ENCODE measurements around the gene FARP1.
"Not testable (repeated sequence)": the region's sequence is repeated elsewhere in the genome, so short reads cannot be mapped to it uniquely, and the experiment has no call there.

FARP1 gene

DNA sequence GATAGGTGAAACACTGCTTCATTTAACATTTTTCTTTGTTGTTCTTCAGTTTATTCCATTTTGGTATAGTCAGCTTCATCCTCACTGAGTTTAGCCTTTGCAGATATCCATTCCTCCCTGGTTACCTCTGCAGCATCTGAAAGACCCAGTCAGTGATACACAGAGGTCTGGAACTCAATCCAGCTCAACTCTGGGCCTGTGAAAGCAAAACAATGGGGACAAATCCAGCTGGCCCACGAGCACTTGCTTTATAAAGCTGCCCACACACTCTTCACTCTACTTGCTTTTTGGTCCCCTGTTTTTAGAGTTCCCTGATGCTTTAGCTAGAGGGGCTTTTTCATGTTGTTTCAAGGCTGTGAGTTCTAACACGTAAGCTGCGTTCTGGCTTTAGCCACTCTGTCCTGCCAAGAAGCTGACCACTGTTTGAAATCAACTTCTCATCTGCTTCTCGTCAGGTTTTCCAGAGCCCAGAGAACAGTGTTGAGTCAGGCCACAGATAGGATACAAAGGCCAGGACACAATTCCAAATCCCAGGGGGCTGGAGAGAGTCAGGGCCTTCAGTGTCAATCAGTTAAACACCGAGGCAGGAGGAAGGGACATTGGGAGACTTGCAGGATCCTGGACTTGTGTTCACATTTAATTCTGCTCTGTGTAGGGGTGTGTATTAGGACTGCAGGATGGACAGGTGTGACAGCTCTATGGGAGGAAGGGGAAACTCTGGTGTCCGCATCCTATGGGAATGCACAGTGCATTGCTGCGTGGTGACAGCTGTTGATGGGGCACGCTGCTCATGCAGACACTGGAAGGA is 117.7 kb downstream of the FARP1 start:
- DNase-seq (ENCODE audit: low spot score): no peak

DNA sequence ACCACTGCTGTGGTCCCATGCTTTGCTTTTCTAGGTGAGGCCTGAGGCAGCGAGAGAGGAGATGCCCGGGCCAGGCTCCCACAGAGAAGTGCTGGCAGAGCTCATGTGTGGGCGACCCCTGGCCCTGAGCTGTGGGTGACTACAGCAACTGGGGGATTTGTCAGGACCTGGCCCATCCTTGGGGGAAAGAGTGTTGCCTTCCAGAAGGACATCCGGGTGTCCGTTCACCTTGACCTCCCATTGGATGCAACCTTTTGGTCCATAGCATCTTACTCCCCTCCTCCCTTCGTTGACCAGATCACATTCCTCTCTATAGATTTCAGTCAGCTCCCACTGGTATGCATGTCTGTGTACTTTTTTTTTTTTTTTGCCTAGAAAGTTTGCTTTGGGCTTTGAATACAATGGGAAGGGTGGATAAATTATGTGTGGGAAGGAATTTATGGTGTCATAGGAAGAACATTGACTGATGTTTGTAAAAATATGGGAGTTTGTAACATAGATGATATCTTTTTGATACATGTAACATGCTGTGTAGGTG is 118.3 kb downstream of the FARP1 start:
- DNase-seq (ENCODE audit: low spot score): no peak

DNA sequence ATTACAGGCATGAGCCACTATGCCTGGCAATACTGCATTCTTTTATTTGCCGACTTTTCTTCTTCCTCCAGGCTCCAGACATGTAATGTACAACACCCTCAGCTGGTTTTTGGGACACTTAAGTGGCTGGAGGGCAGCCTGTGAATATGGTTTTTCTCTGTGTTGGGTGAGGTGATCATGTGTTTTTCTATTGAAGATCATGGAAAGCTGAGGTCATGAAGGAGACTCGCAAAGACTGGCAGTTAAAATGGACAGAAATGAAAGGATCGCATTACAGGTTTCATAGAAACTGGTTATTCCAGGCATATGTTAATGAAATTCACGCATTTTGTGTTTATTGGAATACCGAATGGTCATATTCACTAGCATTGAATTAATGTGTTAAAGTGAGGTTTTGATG is 119.4 kb downstream of the FARP1 start:
- no peak for DNase-seq (ENCODE audit: low spot score)

DNA sequence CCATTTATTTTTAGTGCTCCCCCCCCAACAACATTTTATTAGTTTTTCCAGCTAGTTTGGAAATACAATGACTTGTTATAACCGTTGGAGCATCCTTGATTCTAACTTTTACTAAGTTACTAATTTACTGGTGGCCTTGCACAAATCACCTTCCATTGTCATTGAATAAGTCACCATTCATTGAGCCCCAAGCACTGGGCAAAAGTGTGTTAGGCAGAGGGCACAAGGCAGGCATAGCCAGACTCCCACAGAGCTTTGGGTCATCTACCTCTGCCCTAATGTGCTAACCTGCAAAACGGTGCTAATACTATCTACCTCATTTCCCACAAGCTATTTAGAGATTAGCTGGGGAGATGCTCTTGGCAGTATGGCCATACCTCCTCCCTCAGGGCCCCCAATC is 120.9 kb downstream of the FARP1 start:
- DNase-seq (ENCODE audit: low spot score): no peak

DNA sequence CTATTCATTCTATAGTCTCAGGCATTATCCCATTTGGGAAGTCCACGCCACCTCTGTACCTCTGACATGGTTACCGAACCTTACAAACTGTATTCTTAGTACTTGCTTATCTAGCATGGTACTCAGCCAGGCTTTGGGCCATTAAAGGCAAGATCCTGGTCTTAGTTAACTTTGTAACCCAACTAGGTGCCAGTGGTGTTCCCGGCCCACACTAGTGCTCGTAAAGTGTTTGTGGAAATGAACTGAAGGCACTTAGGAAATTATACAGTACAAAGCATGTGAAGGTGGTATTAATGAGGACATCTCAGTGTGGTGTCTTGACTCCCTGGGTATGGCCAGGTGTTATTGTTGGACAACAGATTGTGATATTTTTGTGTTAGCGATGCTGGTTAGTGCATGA is 122.0 kb downstream of the FARP1 start:
- no peak for DNase-seq (ENCODE audit: low spot score)

DNA sequence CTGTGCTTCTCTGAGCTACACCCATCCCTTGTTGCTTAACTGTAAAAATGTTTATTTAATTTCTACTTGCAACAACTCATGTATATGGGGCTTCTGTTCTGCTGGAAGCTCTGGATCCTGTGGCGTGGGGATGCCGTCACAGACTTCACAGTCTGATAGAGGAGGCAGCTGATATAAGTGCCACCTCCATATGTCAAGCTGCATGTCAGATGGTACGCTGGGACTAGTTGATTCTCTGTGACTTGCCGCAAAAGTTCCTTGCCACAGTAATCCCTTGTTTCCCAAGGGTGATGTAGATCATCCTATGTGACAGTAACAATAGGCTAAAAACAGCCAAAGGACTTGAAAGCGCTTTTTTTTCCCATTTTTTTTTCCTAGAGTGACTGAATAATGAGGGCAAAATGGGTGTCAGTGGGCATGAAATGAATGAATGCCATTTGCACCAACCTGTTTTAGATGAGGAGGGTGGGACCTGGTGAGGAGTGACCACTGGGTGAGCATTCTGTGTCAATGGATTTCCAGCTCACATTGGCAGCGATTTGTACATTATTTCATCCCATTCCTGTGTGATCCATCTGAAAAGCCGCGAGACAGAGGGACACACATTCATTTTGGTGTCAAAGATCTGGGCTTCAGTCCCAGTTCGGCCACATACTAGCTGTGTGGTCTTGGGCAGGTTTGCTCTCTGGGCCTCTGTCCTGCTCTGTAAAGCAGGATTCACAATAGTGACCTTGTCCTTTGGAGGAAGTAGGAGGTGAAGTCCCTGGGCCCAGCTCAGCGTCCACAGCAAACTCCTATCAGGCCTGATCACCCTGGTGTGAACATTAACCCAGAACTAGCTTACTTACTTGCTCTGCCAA is 123.0 kb downstream of the FARP1 start:
- no peak for DNase-seq (ENCODE audit: low spot score)

DNA sequence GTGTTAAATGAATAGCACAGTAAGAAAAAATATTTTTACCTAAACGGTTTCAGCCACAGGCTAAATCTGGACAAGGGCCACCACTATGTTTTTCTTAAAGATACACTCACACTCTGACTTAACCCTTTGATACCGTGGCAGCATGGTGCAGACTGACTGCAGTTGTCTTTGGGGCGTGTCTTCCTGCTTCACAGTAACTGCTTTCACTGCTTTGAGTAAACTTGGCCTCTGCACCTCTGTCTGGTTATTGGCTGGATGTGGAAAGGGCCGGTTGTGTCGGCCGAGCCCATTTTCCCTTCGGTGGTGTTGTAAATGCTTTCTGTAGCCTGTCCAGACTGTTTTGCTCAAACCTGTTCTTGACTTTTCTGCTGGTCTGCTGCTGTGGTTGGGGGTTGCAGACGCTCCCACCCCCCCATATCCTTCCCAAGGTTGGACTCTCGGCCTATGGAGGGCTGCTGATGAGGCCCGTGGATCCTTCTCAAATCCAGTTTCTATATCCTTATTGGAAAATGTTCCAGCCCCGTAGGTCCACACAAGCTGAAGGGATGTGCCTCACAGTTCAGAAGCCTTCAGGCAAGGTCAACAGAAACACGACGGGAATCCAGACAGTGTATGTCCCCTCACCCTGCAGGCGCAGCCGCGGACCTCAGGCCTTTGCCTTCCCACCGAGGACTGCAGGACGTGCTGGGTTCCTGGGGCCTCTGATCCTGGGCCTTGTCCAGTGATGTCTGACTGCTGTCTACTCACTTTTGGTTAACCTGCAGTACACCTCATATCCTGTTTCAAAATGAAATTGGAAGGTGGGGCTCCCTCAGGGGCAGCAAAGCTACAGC is 124.4 kb downstream of the FARP1 start:
- DNase-seq (ENCODE audit: low spot score): no peak

DNA sequence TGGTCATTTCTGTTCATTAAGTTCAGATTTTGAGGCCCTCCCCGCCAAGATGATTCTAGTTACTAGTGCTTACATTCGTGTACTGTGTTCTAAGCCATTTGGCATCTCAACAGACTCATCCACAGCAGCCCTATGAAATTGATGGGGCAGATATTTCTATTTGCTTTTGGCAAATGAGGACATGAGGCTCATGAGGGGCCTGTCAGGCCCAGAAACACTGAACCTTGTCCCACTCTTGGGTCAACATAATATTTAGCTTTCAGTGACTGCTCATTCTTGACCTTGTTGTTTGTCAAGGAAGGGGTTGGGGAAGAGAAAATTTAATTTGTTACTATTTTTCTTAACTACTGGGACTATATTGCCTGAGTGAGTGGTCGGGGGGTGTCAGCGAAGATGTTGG is 126.5 kb downstream of the FARP1 start:
- DNase-seq (ENCODE audit: low spot score): no peak

DNA sequence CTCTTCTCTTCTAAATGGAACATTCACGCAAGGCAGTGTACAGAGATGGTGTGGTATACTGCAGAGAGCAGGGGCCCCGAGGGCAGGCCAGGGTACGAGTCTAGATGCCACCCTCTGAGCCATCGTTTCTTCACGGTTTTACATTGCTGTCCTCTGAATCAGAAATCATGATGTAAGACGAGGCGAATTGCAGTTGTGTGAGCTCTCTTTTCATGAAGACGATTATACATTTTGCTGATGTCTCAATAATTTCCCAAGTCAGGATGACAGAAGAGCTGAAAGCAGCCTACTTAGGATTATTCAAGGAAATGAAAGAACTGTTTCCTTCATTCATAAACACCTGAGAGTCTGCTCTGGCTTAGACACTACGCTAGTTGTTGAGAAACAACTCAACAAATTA is 127.9 kb downstream of the FARP1 start:
- no peak for DNase-seq (ENCODE audit: low spot score)

DNA sequence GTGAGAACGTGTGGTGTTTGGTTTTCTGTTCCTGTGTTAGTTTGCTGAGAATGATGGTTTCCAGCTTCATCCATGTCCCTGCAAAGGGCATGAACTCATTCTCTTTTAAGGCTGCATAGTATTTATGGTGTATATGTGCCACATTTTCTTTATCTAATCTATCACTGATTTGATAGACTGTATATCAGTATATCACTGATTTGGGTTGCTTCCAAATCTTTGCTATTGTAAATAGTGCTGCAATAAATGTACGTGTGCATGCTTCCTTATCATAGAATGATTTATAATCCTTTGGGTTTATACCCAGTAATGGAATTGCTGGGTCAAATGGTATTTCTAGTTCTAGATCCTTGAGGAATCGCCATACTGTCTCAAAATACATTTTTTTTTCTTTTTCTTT is 128.8 kb downstream of the FARP1 start:
- DNase-seq (ENCODE audit: low spot score): not testable (repeated sequence)

DNA sequence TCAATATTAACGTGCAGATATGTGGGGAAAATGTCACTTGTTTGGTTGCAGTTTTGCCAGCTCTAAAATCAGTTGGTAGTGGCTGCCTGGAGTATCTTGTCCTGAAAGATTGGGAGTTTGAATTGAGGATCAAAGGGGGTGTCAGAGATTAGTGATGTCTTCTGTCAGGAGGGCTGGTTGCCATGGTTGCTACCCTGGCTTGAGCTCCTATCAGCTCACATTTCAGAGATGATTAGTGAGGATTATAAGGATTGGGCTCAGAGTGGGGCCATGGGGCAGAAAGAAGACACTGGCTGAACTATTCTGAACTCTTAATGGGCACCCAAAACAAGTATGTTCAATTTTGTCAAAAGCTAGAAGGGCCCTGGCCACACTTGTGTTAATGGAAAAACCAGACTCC is 129.7 kb downstream of the FARP1 start:
- no peak for DNase-seq (ENCODE audit: low spot score)

DNA sequence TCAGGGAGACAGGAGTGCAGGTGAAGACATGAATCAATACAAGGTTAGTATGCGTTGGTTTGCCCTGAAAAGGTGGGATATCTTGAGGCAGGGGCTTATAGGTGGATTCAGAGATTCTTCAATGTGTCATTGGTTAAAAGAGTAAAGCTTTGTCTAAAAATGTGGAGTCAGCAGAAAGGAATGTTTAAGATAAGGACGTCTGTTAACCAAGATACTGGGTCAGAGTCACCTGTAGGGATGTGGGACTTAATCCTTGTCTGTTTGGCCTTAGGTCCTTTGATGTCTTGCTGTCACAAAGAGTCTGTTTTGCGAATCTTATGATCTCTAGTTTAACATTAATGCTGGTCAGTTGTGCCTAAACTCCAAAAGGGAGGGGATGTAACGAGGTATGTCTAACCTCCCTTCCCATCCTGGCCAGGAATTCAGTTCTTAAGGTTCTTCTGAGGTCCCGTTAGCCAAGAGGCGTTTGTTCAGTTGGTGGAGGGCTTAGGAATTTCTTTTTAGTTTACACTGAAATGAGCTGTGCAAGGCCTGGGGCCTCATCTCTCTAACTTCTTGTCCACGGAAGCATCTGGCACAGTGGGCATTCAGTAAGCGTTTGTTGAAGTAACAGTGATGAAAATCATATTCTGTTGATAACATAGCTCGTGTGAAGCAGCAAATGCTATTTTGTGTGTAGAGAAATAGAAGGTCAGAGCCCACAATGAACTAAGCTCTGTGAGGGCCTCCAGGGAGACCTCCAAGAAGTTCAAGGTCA is 130.4 kb downstream of the FARP1 start:
- no peak for DNase-seq (ENCODE audit: low spot score)

DNA sequence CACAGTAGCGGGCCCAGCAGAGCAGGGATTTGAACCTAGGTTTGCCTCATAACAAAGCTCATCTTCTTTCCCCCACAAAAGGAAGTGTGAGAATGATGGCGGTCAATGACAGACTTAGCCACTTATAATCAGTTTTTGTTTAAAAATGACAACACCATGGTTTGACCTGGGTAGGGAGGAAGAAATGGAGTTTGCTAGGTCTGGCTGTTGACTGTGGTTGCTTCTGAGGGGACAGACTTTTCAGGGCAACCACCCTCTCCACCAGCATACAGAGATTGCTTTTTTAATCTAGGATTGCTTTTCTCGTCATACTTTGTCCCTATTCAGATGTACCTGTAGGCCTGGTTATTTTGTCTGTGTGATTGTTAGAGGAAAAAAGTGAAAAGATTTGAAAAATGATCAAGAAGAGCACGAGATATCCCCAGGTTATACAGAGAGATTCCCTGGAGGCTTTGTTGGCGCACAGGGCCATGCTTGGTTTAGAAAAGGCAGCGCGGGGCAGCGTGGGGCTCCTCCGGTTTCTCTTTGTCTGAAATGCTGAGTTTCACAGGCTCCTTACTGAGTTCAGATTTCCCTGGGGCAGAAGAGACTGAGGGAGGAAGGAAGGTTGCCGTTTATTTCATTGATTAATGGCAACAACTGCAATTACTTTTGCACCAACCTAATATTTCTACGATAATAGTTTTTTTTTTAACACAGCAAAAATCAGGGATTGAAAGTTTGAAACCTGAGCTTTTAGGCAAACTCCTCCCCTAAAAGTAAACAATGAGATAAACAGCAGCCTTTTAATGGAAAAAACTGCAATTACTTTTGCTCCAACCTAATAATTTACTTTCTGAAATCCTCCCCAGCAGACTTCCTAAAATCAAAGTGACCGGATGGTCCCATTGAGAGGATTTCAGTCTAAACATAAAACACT is 131.2 kb downstream of the FARP1 start:
- DNase-seq (ENCODE audit: low spot score): no peak

DNA sequence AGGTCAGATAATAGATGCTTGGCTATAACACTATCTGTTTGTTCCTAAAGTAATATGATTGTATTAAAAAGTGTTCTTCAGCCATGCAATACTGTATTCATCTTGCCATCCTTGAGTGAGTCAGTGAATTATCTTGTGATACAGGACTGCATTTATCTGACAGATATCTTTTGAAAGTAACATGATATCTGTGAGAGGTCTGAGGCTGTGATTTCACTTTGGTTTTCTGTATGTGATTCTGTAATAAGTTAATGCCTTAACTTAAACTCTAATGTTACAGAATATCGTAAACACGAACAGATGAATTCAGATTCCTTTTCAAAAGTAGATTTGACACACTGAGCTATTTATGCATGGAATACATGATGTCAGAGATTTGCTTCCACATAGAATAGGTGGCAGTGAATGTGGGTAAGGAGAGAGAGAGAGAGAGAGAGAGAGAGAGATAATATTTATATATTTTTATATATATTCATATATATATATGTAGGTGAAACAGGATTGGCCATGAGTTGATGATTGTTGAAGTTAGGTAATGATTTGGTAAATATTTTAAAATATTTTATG is 132.1 kb downstream of the FARP1 start:
- no peak for DNase-seq (ENCODE audit: low spot score)

DNA sequence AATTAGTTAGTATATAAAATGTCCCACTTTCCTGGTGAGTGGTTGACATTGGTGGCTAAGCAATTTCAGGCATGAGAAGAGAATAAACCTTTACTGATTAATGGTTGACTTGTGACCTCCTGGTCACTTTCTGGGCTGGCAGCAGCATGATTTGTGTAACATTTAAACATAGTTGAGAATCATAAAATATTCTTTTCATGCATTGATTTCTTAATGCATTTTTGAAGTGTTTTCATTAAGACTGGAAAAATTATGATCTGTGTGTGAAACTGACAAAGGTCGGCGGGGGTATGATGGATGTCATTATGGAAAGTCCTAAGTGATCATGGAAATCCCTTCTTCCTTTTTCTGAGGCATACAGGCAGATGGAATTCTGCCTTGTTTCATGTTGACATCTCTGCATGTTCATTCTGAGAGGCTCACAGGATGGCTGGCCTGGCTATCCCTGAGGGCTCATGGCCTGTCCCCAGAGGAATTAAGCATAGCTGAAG is 132.8 kb downstream of the FARP1 start:
- no peak for DNase-seq (ENCODE audit: low spot score)

DNA sequence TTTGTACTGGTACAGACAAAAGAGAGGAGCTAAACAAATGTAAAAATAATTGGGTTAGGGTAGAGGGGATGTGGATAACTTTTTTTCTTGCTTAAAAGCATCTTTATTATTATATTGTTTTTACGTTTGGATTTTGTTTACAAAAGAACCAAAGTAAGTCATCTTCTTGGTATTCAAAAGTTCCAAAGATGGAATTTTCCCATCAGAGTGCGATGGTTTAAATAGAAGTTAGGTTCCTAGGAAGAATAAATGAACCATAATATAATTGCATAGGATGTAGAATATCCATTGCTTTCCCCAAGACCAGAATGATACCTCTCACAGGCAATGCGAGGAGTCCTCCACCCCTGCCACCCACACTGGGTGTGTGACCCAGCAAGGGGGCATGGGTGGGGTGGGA is 133.6 kb downstream of the FARP1 start:
- DNase-seq (ENCODE audit: low spot score): no peak

DNA sequence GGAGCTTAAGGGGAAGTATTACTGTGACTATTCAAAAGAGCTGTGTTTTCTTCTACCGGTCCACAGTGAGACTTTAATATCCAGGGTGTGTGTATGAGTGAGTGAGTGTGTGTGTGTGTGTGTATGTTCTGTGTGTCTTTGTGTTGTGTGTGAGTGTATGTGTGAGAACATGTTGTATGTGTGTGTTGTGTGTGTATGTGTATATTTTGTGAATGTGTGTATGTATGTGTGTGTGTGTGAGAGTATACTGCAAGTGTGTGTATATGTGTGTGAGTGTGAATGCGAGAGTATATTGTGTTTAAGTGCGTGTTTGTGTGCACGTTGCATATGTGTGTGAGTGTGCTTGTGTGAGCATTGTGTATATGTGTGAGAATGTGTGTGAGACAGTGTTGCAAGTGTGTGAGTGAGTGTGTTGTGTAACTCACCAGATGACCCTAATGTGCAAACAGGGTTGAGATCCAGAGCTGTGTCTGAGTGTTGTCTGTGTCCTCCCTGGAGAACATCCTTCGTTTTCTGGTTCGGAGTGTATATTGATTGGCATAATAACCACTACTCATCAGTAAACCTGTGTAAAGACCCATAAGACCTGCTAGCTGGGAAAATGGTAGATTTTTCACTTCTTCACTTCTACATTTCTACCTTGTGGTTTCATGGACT is 135.3 kb downstream of the FARP1 start:
- no peak for DNase-seq (ENCODE audit: low spot score)

DNA sequence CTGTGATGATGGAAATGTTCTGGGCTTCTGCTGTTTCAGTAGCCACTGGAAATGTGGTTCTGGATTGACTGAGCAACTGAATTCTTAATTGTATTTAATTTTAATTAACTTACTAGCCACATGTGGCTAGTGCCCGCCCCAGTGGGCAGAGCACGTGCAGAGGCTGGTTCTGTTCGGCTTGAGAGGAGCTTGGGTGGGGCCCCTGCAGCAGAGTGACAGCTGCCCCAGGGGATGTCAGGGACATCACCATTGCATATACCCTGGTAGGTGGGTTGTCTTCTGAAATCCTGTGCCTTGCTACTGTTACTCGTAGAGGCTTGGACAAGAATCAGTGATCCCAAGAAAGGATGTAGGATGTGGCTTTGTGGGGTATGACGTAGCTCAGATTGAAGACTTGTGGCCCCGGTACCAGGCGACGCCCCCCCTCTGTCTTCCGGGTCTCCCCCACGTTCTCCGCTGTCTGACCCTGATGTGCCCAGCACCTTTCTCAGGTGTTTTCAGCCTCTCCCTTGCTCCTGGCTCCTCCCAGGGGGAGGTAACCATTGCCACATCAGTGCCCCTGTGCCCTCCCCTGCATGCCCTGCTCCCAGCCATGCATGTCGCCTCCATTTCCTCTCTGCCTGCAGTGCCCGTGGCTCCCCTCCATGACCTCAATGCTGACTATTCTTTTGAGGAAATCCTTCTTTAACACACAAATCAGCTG is 136.7 kb downstream of the FARP1 start:
- no peak for DNase-seq (ENCODE audit: low spot score)

DNA sequence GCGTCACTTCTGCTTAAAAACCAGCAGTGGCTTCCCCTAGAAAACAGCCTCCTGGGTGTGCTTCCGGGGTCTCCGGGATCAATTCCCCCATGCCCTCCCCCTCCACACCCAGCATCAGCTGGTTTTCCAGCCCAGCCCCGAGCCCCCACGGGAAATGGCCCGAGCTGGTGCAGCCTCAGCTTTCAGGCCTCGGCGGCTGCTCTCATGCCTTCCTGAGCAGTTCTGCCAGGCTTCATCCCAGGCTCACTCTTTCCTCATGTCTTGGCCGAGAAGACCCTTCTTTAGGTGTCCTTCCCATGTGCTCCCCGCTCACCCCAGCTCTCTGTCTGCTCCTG is 137.2 kb downstream of the FARP1 start:
- DNase-seq (ENCODE audit: low spot score): no peak
